Activated CD4-positive, alpha-beta T cell treated with anti-CD3 and anti-CD28 coated beads, Interleukin-2, amount 50 U/mL, for 24 hours (primary cell): Measurements from ENCODE around the gene ZNF311.
A peak's percentile ranks its signal among the peaks of the same experiment; 100 is the strongest.
"Not testable (repeated sequence)": the region's sequence is repeated elsewhere in the genome, so short reads cannot be mapped to it uniquely, and the experiment has no call there.

Experiments
- DNase-seq, 2 donors: peaks; one replicate each; pipeline ENCODE4 v3.0.0-alpha.2; 2020; ENCODE audit warnings: low read depth in 1 of 2, low spot score in 1 of 2

ZNF311 gene

DNA sequence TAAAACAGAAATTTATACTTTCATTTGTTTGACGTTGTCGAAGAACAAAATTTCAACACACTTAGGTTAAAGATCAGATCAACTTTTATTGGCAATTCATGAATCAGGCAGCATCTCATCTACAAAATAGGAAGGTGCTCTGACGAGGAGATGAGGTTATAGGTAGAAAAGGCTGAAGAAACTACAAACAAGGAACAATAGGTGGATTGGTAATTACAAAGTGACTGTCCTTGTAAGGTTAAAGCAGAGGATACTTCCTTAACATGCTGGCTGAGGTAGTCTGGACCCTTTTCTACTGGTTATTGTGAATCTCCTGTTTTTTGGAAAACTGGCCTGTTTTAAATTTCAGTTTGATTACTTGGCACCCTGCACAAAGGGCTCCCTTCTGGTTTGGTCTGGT, 48.8 kb downstream of the ZNF311 start:
- DNase-seq = no peak

DNA sequence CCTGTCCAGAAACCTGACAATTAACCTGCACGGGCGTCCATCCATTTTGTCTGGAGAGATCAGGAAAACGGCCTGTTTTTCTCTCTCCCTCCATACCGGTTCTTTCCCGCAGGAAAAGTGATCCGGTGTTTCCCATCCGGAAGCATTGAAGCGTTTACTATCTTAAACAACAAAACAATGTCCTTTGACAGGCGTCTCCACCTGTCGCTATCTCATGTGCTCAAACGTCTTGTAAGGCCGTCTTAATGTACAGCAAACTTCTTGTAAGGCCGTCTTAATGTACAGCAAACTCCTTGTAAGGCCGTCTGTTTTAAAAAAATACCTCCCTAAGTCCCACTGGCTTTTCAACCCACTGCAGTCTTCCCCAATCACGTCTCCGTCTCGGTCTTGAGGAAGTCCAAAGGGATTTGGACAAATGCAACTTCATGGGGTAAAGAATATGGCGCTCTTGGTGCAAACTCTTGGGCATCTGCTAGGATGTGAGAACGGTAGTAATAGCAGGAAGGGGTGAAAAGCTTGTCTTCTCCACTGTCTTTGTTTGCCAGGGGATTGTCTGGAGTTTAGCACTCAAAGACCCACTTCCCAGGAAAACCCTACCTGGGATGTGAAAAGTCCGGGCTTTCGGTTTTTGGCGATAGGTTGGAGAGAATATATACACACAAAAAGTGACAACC, 51.4 kb downstream of the ZNF311 start:
- no peak for DNase-seq

DNA sequence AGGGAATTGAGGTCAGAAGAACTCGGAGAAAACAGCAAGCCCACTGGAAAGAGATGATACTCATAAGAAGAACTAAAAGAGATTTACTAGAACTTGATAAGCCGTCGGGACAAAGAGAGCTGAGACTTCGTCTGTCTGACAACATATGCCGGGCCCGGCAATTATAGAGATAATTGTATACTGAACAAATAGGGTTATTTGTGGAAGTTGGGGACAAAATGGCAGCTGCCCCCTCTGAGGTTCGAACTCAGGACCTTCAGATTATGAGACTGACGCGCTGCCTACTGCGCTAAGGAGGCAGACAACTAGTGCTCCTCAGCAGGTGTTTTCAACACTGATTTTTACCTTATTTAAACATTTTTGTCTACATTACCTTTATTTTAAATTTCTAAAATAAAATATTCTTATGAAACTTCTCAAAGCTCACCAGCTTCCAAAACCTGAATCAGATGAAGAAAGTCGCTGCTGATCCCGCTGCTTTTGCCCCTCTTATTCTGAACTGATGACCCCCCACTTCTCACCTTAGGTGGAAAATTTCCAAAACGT, 52.0 kb downstream of the ZNF311 start:
- DNase-seq = peak; percentile 56 to 65

DNA sequence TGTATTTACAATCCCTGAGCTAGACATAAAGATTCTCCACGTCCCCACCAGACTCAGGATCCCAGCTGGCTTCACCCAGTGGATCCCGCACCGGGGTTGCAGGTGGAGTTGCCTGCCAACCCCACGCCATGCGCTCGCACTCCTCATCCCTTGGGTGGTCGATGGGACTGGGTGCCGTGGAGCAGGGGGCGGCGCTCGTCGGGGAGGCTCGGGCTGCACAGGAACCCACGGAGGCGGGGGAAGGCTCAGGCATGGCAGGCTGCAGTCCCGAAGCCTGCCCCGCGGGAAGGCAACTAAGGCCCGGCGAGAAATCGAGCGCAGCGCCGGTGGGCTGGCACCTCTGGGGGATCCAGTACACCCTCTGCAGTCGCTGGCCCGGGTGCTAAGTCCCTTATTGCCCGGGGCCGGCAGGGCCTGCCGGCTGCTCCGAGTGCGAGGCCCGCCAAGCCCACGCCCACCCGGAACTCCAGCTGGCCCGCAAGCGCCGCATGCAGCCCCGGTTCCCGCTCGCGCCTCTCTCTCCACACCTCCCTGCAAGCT, 55.4 kb downstream of the ZNF311 start:
- DNase-seq = not testable (repeated sequence)

DNA sequence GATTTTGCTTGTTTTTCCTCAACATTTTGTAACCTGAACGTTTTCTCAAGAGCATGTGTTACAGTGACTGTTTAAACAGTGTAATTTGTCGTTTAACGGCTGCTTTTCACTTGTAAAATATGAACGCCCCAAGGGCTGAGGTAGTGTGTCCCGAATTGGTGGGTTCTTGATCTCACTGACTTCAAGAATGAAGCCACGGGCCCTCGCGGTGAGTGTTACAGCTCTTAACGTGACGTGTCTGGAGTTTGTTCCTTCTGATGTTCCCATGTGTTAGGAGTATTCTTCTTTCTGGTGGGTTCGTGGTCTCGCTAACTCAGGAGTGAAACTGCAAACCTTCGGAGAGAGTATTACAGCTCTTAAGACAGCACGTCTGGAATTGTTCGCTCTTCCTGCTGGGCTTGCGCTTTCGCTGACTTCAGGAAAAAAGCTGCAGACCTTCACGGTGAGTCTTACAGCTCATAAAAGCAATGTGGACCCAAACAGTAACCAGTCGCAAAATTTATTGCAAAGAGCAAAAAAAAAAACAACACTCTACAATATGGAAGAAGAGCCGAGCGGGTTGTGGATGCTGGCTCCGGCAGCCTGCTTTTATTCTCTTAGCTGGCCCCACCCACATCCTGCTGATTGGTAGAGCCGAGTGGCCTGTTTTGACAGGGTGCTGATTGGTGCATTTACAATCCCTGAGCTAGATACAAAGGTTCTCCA, 56.2 kb downstream of the ZNF311 start:
- DNase-seq = no peak

DNA sequence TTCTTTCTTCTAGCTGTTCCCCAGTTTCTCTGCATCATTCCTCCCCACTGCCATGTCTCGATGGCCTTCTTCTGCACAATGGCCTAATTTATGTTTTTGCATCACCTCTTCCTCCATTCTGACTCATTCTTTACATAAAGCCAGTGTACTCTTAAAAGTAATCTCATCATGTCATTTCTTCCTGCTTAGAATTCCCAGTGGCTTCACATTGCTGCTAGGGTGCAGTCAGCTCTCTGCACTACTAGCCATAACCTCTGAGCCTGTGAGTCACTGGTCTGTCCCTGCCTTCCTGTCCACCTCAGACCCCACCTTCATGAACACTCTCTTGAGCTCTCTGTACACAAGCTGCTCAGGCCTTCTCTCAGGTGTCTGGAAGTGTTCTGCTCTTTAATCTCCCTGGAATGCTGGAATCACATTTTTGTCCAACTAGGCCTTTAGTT, 57.3 kb downstream of the ZNF311 start:
- no peak for DNase-seq

DNA sequence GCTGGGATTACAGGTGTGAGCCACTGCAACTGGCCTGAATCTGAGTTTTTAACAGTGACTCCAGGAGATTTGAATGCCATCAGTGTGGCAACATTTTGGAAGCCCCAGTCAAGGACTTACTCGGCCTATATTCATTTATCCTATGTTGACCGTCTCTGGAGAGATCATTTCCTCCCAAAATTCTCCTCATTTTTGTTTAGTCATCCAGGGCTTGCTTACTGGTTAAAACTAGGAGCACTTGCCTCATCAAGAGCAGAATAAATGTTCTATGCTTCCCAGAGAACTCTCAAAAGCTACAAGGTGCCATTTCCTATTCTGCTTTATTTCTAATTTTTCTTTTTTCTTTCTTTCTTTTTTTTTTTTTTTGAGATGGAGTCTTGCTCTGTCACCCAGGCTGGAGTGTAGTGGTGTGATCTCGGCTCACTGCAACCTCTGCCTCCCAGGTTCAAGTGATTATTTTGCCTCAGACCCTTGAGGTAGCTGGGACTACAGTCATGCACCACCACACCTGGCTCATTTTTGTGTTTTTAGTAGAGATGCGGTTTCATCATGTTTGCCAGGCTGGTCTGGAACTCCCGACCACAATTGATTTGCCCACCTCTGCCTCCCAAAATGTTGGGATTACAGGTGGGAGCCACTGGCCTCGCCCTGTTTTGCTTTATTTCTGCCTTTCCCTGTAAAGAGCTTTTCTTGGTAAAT, 57.9 kb downstream of the ZNF311 start:
- DNase-seq = no peak

DNA sequence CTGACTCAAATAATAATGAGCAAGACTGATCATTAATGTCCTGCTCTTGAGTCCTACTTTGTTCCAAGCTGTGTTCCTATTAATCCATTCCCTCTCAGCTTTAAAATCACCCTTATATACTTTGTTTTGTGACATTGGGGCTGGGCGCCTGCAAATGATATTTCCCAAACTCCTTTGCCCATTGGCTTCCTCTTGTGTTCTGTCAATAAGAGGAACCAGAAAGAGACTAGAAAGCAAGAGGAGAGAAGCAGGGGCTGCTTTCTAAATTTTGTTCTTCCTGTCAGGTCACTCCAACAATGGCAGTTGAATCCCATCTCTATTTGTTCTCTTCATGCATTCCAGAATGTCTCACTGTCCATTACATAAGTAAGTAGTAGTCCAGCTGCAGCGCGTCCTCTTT, 59.8 kb downstream of the ZNF311 start:
- DNase-seq = no peak
